Neutrophil (primary cell): Measurements from ENCODE around the gene UBE2D1.

Experiments
- H3K27ac ChIP-seq: fragments of 200-600 bp; sonication (generic); 2 replicates; pipeline ENCODE4 v1.5.1; 2016; ENCODE audit warnings: mild to moderate bottlenecking, moderate library complexity
- H3K27me3 ChIP-seq: fragments of 200-600 bp; sonication (generic); 2 replicates; pipeline ENCODE4 v1.6.0; 2016; ENCODE audit warnings: mild to moderate bottlenecking
- H3K36me3 ChIP-seq: fragments of 200-600 bp; sonication (generic); 2 replicates; pipeline ENCODE4 v1.5.1; 2017
- H3K4me1 ChIP-seq, 2 experiments: fragments of 200-600 bp in 1 of 2; sonication (generic) in 1 of 2; 1 replicate in 1 of 2; 2 replicates in 1 of 2; pipeline versions ENCODE4 v1.5.1 to v1.6.1; 2013 to 2016; ENCODE audit warnings: low read depth in 1 of 2, low read length in 1 of 2, mild to moderate bottlenecking in 1 of 2, moderate library complexity in 1 of 2; ENCODE audit not compliant: control insufficient read depth in 1 of 2, insufficient read depth in 1 of 2
- H3K4me3 ChIP-seq, 2 experiments: fragments of 200-600 bp in 1 of 2; sonication (generic) in 1 of 2; 1 replicate in 1 of 2; 2 replicates in 1 of 2; pipeline ENCODE4 v1.5.1; 2013 to 2016; ENCODE audit warnings: low read depth in 1 of 2, low read length in 1 of 2, mild to moderate bottlenecking in 1 of 2, moderate library complexity in 1 of 2
- H3K9me3 ChIP-seq: fragments of 200-600 bp; sonication (generic); 2 replicates; pipeline ENCODE4 v1.5.1; 2016
- TF ChIP-seq, protein P1 (sequence below): fragments of 200-600 bp; sonication (generic); IDR thresholded peaks from 2 replicates; pipeline ENCODE4 v1.5.1; 2016; ENCODE audit warnings: antibody characterized with exemption

Gene UBE2D1

DNA sequence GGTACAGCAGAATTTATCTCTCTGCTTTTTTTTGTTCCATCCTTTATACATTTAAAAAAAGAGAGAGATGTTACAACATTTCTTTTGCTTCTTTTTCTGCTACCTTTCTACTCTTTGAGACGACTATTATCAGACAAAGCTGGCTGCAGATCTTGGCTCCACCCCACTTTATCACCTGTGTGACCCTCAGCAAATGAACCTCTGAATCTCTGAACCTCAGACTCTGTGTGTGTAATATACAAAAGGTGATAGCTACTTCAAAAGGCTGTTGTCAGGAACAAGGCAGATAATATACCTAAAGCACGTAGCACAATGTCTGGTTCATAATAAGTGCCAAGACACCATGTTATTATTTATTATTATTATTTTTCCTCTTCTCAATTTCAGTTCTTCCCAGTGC is 32.6 kb upstream of the UBE2D1 start:
- Histone ChIP-seq H3K9me3 (no peaks in the 10 kb centered on the region), H3K27me3 (peaks cover 32% of the 10 kb centered on the region), H3K4me3 (no peak overlapping the region), H3K36me3 (no peaks in the 10 kb centered on the region), H3K27ac (no peak overlapping the region), H3K4me1 (no peaks in the 10 kb centered on the region)
- TF ChIP-seq, protein P1, sequence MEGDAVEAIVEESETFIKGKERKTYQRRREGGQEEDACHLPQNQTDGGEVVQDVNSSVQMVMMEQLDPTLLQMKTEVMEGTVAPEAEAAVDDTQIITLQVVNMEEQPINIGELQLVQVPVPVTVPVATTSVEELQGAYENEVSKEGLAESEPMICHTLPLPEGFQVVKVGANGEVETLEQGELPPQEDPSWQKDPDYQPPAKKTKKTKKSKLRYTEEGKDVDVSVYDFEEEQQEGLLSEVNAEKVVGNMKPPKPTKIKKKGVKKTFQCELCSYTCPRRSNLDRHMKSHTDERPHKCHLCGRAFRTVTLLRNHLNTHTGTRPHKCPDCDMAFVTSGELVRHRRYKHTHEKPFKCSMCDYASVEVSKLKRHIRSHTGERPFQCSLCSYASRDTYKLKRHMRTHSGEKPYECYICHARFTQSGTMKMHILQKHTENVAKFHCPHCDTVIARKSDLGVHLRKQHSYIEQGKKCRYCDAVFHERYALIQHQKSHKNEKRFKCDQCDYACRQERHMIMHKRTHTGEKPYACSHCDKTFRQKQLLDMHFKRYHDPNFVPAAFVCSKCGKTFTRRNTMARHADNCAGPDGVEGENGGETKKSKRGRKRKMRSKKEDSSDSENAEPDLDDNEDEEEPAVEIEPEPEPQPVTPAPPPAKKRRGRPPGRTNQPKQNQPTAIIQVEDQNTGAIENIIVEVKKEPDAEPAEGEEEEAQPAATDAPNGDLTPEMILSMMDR = no peak

DNA sequence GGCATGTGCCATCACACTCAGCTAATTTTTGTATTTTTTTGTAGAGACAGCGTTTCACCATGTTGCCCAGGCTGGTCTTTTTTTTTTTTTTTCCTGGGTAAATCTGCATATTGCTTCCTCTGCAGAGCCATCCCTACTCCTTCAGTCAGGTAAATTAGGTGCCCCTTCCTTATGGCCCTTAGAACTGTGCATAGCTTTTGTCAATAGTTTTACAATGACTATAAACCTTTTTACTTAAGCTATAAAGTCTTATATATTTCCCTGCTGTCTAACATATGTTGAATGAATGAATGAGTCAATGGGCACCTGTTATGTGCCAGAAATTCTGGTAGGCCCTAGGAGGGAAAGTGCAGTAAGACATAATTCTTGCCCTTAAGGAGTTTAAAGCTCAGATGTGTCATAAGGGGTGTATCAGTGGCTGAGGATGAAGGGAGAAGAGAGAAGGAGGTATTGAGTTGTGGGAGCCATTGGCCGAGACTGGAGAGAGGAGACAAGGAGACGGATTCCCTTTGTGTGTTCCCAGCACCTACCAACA is 30.6 kb upstream of the UBE2D1 start:
- H3K36me3 ChIP-seq = no peaks in the 10 kb centered on the region
- TF ChIP-seq, protein P1 = no peak
- H3K4me3 ChIP-seq = no peak overlapping the region
- no peak overlapping the region for H3K27ac ChIP-seq
- no peaks in the 10 kb centered on the region for H3K4me1 ChIP-seq
- H3K9me3 ChIP-seq = no peaks in the 10 kb centered on the region
- peaks cover 41% of the 10 kb centered on the region for H3K27me3 ChIP-seq

DNA sequence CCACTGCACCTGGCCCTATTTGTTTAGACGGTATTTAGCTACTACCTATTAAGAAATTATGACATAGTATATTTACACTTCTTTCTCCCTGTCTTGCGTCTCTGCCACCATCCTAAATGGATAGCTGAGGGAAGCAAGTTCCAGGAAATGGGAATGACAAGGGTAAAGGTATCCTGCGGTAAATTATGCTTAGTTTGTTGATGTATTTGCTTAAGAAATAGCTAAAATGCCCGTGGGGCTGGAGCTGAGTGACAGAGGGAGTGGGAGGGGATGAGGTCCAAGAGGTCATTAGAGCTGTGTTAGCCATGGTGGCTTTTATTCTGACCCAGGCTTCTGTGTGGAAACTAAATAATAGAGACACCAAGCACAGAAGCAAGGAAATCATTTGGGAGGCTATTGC is 29.0 kb upstream of the UBE2D1 start:
- TF ChIP-seq, protein P1 = no peak
- Histone ChIP-seq H3K9me3 (no peaks in the 10 kb centered on the region), H3K4me3 (no peak overlapping the region), H3K36me3 (no peaks in the 10 kb centered on the region), H3K27me3 (peaks cover 48% of the 10 kb centered on the region), H3K4me1 (no peaks in the 10 kb centered on the region), H3K27ac (no peak overlapping the region)

DNA sequence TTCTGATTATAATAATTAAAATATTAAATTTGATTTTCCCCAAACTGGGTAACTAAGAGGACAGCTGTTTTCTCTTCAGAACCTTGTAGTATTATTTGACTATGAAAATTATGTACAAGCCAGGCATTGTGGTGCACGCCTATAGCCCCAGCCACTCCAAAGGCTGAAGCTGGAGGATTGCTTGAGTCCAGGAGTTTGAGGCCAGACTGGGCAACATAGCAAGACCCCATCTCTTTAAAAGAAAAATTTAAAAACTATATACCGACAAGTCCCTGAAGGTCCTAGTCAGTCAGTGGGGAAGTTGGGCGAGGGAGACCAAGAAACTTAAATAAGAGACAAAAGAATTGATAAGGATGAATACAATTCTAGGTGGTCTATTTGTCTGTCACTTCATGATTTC is 27.1 kb upstream of the UBE2D1 start:
- H3K27me3 ChIP-seq = peaks cover 39% of the 10 kb centered on the region
- H3K36me3 ChIP-seq = no peaks in the 10 kb centered on the region
- TF ChIP-seq, protein P1 = no peak
- no peak overlapping the region for H3K27ac ChIP-seq
- no peak overlapping the region for H3K4me3 ChIP-seq
- no peaks in the 10 kb centered on the region for H3K9me3 ChIP-seq
- H3K4me1 ChIP-seq = no peaks in the 10 kb centered on the region

DNA sequence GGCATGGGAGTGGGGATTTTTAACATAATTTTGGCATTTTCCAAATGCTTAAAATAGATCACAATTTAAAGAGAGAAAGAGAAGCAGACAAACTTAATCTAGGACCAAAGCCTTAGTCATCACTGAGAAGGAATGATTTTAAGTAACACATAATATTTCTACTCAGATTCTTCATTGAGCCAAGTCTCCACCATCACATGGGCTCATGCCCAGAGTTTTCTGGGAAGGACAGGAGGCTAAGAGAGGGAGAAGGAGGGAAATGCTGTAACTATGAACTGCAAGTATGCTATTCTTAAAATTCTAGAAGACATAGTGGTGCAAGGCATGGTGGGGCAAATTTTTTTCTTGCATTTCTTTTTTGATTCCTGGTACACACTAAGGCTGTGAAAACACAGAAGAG is 23.8 kb upstream of the UBE2D1 start:
- Histone ChIP-seq H3K9me3 (no peaks in the 10 kb centered on the region), H3K4me3 (no peak overlapping the region), H3K4me1 (no peaks in the 10 kb centered on the region), H3K27me3 (peaks cover 33% of the 10 kb centered on the region), H3K36me3 (no peaks in the 10 kb centered on the region), H3K27ac (no peak overlapping the region)
- TF ChIP-seq, protein P1 = no peak

DNA sequence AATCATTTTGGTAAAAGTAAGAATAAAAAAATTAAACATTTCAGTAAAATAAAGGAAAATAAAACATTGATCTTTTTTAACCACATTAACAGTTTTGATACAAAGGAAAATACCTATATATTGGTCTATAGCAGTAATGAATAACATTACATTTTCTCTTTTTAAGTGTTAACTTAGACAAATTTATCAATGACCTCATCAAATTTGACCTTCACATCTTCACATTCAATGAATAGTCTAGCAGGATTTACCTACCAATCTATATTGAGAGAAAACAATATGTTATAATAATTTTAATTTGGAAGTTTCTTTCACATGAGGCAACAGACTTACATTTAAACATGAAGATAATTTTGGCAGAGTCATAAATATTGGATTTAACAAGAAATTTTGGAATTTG is 17.9 kb upstream of the UBE2D1 start:
- TF ChIP-seq, protein P1 = no peak
- Histone ChIP-seq H3K27me3 (no peaks in the 10 kb centered on the region), H3K4me3 (no peak overlapping the region), H3K27ac (no peak overlapping the region), H3K36me3 (no peaks in the 10 kb centered on the region), H3K4me1 (no peaks in the 10 kb centered on the region), H3K9me3 (no peaks in the 10 kb centered on the region)
